Activated CD8-positive, alpha-beta memory T cell treated with anti-CD3 and anti-CD28 coated beads for 36 hours (primary cell): Measurements from ENCODE around the gene MMP7. TPM values are rescaled to one million over a fixed set of nuclear protein-coding genes. Genes with fewer than 3 reads are reported as not detected.

Source experiments
- CTCF ChIA-PET: fragments of 350-600 bp; sonication (Branson Sonifier 250); formaldehyde crosslinking; loops from one replicate; lab custom pipeline; 2021; ENCODE audit warnings: antibody characterized with exemption; lab: Charles Lee
- POLR2A ChIA-PET: fragments of 350-600 bp; sonication (Branson Sonifier 250); formaldehyde crosslinking; loops from one replicate; lab custom pipeline; 2021; ENCODE audit warnings: antibody characterized with exemption; lab: Charles Lee
- total RNA-seq, 2 experiments: library from RNA; stranded (reverse); gene quantifications; one replicate each; pipeline ENCODE4 v1.2.3, GENCODE V29; 2021

MMP7 gene
- total RNA-seq: not detected

- ChIA-PET POLR2A (no interaction called here), CTCF (no interaction called here)
Observed at GRCh38 chr11:102530558-102530957, at the start of gene MMP7. MMP7 (minus strand) TSS chr11:102530747; CDS start chr11:102530700, 47 bp downstream.

- ChIA-PET POLR2A (interaction anchor here (0.6 kb wide), 1 partner anchor 31 kb away, joined by 6 read pairs; no protein-coding TSS in a partner anchor), CTCF (interaction anchor here (0.6 kb wide), 1 partner anchor 400 kb away, joined by 3 read pairs; no protein-coding TSS in a partner anchor)
Observed at GRCh38 chr11:102577723-102578122, 47.2 kb upstream of the MMP7 start.

GRCh38 chr11:102577182-102577581 lies 46.6 kb upstream of the MMP7 start:
- ChIA-PET CTCF (no interaction called here), POLR2A (no interaction called here)

GRCh38 chr11:102576350-102576749 lies 45.8 kb upstream of the MMP7 start:
- ChIA-PET CTCF (no interaction called here), POLR2A (no interaction called here)

GRCh38 chr11:102575012-102575411 lies 44.5 kb upstream of the MMP7 start:
- POLR2A ChIA-PET: no interaction called here
- CTCF ChIA-PET: interaction anchor here (0.6 kb wide), 1 partner anchor 77 kb away, joined by 4 read pairs; no protein-coding TSS in a partner anchor

- POLR2A ChIA-PET: no interaction called here
- CTCF ChIA-PET: no interaction called here
Observed at GRCh38 chr11:102573851-102574250, 43.3 kb upstream of the MMP7 start.

- ChIA-PET CTCF (no interaction called here), POLR2A (no interaction called here)
Observed at GRCh38 chr11:102572554-102573220, 42.1 kb upstream of the MMP7 start.

GRCh38 chr11:102568851-102569250 lies 38.3 kb upstream of the MMP7 start:
- POLR2A ChIA-PET: no interaction called here
- CTCF ChIA-PET: no interaction called here

- CTCF ChIA-PET: no interaction called here
Observed at GRCh38 chr11:102566112-102566511, 35.6 kb upstream of the MMP7 start.

GRCh38 chr11:102564110-102564509 lies 33.6 kb upstream of the MMP7 start:
- CTCF ChIA-PET: no interaction called here
- POLR2A ChIA-PET: no interaction called here

More at GRCh38 chr11:102566112-102566511, 35.6 kb upstream of the MMP7 start:
- POLR2A ChIA-PET: no interaction called here

GRCh38 chr11:102561636-102562035 lies 31.1 kb upstream of the MMP7 start:
- POLR2A ChIA-PET: no interaction called here
- CTCF ChIA-PET: no interaction called here

- CTCF ChIA-PET: no interaction called here
- POLR2A ChIA-PET: no interaction called here
Observed at GRCh38 chr11:102560555-102561011, 30.0 kb upstream of the MMP7 start.

- POLR2A ChIA-PET: no interaction called here
- CTCF ChIA-PET: no interaction called here
Observed at GRCh38 chr11:102559839-102560238, 29.3 kb upstream of the MMP7 start.

GRCh38 chr11:102555091-102555490 lies 24.5 kb upstream of the MMP7 start:
- CTCF ChIA-PET: interaction anchor here (1.2 to 1.3 kb wide), 2 partner anchors 10 to 34 kb away, joined by 3 read pairs; no protein-coding TSS in a partner anchor
- POLR2A ChIA-PET: no interaction called here

GRCh38 chr11:102553835-102554282 lies 23.3 kb upstream of the MMP7 start:
- CTCF ChIA-PET: no interaction called here
- POLR2A ChIA-PET: no interaction called here

GRCh38 chr11:102552447-102553194 lies 22.1 kb upstream of the MMP7 start:
- ChIA-PET POLR2A (no interaction called here), CTCF (no interaction called here)

- ChIA-PET CTCF (no interaction called here), POLR2A (no interaction called here)
Observed at GRCh38 chr11:102552020-102552419, 21.5 kb upstream of the MMP7 start.

- POLR2A ChIA-PET: no interaction called here
- CTCF ChIA-PET: no interaction called here
Observed at GRCh38 chr11:102551169-102551781, 20.7 kb upstream of the MMP7 start.

GRCh38 chr11:102546923-102547471 lies 16.4 kb upstream of the MMP7 start:
- POLR2A ChIA-PET: no interaction called here
- CTCF ChIA-PET: interaction anchor here (0.7 kb wide), 1 partner anchor 653 kb away, joined by 3 read pairs; no protein-coding TSS in a partner anchor

GRCh38 chr11:102546427-102546826 lies 15.9 kb upstream of the MMP7 start:
- ChIA-PET CTCF (no interaction called here), POLR2A (interaction anchor here (0.6 to 0.7 kb wide), 2 partner anchors 31 to 127 kb away, joined by 6 to 11 read pairs; no protein-coding TSS in a partner anchor)
